Measurements from ENCODE around the gene AHNAK2. TPM values are rescaled to one million over a fixed set of nuclear protein-coding genes. Genes with fewer than 3 reads are reported as not detected.

Gene AHNAK2
- total and polyA plus RNA-seq, 3 experiments from 2014 or later: 0.04 TPM; not detected in 2

GRCh38 chr14:104900639-104901512, 77.3 kb downstream of the AHNAK2 start:
- Mint-ChIP-seq H3K27me3 (peaks cover 4 to 22% of the 10 kb centered on the region in 2 donors), H3K4me1 (peaks cover 0 to 6% (median 2%) of the 10 kb centered on the region in 3 donors), H3K9me3 (no peaks in the 10 kb centered on the region), H3K4me3 (no peak overlapping the region), H3K27ac (peak overlapping the region in 1 of 8 donors; percentile 46), H3K36me3 (no peaks in the 10 kb centered on the region)
- no peak overlapping the region for H3K4me3 ChIP-seq (ENCODE audit: low read length)
- H3K9me3 ChIP-seq (ENCODE audit: low read length): no peaks in the 10 kb centered on the region
- CTCF ChIA-PET: no interaction called here
- POLR2A ChIA-PET: no interaction called here
- no peaks in the 10 kb centered on the region for H3K4me1 ChIP-seq (ENCODE audit: insufficient read depth, low read length)
- H3K36me3 ChIP-seq (ENCODE audit: insufficient read depth, low read length): no peaks in the 10 kb centered on the region
- peaks cover 3% of the 10 kb centered on the region for H3K27me3 ChIP-seq (ENCODE audit: insufficient read depth, low read length, poor library complexity, severe bottlenecking)
- no peak overlapping the region for H3K27ac ChIP-seq (ENCODE audit: low read depth, low read length)
- no peak for DNase-seq

DNA sequence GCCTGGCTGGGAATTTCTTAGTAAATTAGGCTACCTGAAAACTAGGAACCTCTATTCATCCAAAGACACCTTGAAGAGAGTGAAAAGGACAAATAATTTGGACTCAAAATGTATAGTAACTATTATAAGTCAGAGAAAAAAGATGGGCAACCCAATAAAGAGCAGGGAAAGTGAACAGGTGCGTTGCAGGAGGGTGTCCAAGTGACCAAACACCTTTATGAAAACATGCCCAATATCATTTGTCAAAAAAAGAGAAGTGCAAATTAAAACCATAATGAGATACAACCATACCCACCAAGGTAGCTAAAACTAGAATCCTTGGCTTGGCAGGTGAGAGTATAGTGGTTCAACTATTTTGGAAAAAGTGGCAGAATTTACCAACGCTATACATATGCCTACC, 78.4 kb downstream of the AHNAK2 start:
- H3K27ac Mint-ChIP-seq: no peak overlapping the region
- Histone ChIP-seq H3K36me3 (ENCODE audit: insufficient read depth, low read length) (no peaks in the 10 kb centered on the region), H3K4me1 (ENCODE audit: insufficient read depth, low read length) (no peaks in the 10 kb centered on the region), H3K27me3 (ENCODE audit: insufficient read depth, low read length, poor library complexity, severe bottlenecking) (peaks cover 1% of the 10 kb centered on the region), H3K27ac (ENCODE audit: low read depth, low read length) (no peak overlapping the region), H3K4me3 (ENCODE audit: low read length) (no peak overlapping the region), H3K9me3 (ENCODE audit: low read length) (no peaks in the 10 kb centered on the region)
- H3K4me3 Mint-ChIP-seq: no peak overlapping the region
- H3K9me3 Mint-ChIP-seq: no peaks in the 10 kb centered on the region
- no peaks in the 10 kb centered on the region for H3K36me3 Mint-ChIP-seq
- H3K4me1 Mint-ChIP-seq: peaks cover 0 to 6% (median 2%) of the 10 kb centered on the region in 3 donors
- no peak for DNase-seq
- ChIA-PET POLR2A (no interaction called here), CTCF (no interaction called here)
- peaks cover 4 to 20% of the 10 kb centered on the region in 2 donors for H3K27me3 Mint-ChIP-seq

DNA sequence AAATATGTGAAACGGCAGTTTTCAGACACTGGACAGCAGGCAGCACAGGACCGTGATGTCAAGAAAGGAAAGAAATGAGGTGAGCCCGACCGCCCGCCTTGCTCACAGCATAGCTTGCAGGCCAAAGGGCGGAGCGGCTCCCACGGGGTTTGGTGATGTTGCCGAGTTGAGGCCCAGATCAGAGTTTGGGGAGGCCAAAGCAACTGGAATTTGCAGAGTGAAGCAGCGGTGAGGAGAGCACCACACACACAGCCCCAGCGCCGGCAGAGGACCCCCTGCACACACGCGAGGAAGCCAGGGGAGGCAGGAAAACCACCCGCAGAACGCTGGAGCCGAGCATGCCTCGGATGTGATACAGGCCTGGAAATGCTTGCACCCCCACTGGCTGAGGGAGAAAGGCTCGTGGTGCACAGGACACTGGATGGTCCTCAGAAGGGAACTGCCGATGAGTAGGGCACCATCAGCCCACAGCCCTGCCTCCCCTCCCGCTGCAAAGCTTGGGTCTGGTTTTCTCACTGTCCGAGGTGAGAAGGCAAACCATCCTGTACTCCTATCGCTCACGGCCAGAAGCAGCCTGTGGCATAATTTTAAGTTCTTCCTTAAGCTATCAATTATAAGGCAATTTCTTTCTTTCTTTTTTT, 79.2 kb downstream of the AHNAK2 start:
- POLR2A ChIA-PET: no interaction called here
- CTCF ChIA-PET: interaction anchor here (0.9 kb wide), 1 partner anchor 147 kb away, joined by 4 read pairs; no protein-coding TSS in a partner anchor
- Mint-ChIP-seq H3K27ac (no peak overlapping the region), H3K4me3 (no peak overlapping the region), H3K4me1 (peaks cover 0 to 6% (median 2%) of the 10 kb centered on the region in 3 donors), H3K9me3 (no peaks in the 10 kb centered on the region), H3K27me3 (peaks cover 0 to 12% of the 10 kb centered on the region in 2 donors), H3K36me3 (no peaks in the 10 kb centered on the region)
- Histone ChIP-seq H3K4me1 (ENCODE audit: insufficient read depth, low read length) (no peaks in the 10 kb centered on the region), H3K4me3 (ENCODE audit: low read length) (no peak overlapping the region), H3K9me3 (ENCODE audit: low read length) (no peaks in the 10 kb centered on the region), H3K36me3 (ENCODE audit: insufficient read depth, low read length) (no peaks in the 10 kb centered on the region), H3K27ac (ENCODE audit: low read depth, low read length) (no peak overlapping the region), H3K27me3 (ENCODE audit: insufficient read depth, low read length, poor library complexity, severe bottlenecking) (no peaks in the 10 kb centered on the region)
- DNase-seq: no peak

- no peaks in the 10 kb centered on the region for H3K36me3 ChIP-seq (ENCODE audit: insufficient read depth, low read length)
- Mint-ChIP-seq H3K36me3 (no peaks in the 10 kb centered on the region), H3K27ac (no peak overlapping the region), H3K27me3 (peaks cover 0 to 5% of the 10 kb centered on the region in 2 donors), H3K4me1 (peaks cover 0 to 6% (median 2%) of the 10 kb centered on the region in 3 donors), H3K4me3 (no peak overlapping the region), H3K9me3 (no peaks in the 10 kb centered on the region)
- no peaks in the 10 kb centered on the region for H3K9me3 ChIP-seq (ENCODE audit: low read length)
- no peaks in the 10 kb centered on the region for H3K4me1 ChIP-seq (ENCODE audit: insufficient read depth, low read length)
- H3K27me3 ChIP-seq (ENCODE audit: insufficient read depth, low read length, poor library complexity, severe bottlenecking): no peaks in the 10 kb centered on the region
- H3K4me3 ChIP-seq (ENCODE audit: low read length): no peak overlapping the region
- H3K27ac ChIP-seq (ENCODE audit: low read depth, low read length): no peak overlapping the region
- DNase-seq: no peak
- CTCF ChIA-PET: interaction anchor here (0.9 kb wide), 1 partner anchor 147 kb away, joined by 4 read pairs; no protein-coding TSS in a partner anchor
- POLR2A ChIA-PET: no interaction called here
These were observed 80.0 kb downstream of the AHNAK2 start for GRCh38 chr14:104898195-104898558.

DNA sequence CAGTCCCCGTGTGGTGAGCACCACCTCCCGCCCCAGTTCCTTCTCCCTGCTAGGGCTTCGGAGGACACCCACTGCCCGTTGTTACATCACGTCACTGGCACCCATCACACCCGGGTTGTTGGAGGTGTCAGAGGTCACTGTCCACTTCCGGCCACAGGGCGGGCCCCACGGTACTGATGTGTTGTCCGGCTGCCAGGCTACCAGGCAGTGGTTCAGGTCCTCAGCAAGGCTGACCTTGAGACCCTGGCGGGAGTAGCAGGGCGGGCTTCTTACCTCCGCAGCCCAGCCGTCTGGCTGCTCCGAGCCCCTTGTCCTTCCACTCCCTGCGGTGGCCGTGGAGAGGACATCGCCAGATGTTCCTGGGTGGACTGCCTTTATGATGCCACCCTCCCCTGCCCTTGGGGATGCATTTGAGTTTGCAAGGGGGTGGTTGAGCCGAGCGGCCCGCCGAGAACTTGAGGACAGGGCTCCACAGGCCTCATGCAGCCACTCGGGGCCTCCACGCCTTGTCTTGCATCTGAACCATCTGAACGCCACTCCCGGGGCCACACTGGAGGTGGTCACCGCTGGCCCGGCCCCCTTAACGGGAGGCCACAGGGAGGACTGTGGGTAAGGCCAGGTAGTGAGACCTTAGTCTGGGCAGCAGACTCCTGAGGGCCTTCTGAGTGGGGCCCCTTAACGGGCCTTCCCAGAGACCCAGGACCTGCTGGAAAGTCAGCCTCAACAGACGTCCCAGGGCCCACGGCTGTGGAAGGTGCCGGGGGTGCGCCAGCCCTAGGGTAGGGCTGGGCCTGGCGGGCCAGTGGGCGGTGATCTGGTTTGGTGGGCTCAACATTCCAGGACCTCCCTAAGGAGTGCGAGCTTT, 80.6 kb downstream of the AHNAK2 start:
- H3K4me1 Mint-ChIP-seq: peaks cover 0 to 6% (median 2%) of the 10 kb centered on the region in 3 donors
- H3K4me3 ChIP-seq (ENCODE audit: low read length): no peak overlapping the region
- CTCF ChIA-PET: interaction anchor here (1.1 to 2.0 kb wide), 2 partner anchors 11 to 26 kb away, joined by 3 to 4 read pairs; no protein-coding TSS in a partner anchor
- no peaks in the 10 kb centered on the region for H3K9me3 ChIP-seq (ENCODE audit: low read length)
- H3K27me3 ChIP-seq (ENCODE audit: insufficient read depth, low read length, poor library complexity, severe bottlenecking): no peaks in the 10 kb centered on the region
- H3K27ac ChIP-seq (ENCODE audit: low read depth, low read length): no peak overlapping the region
- no peaks in the 10 kb centered on the region for H3K36me3 ChIP-seq (ENCODE audit: insufficient read depth, low read length)
- POLR2A ChIA-PET: no interaction called here
- no peaks in the 10 kb centered on the region for H3K36me3 Mint-ChIP-seq
- H3K27me3 Mint-ChIP-seq: peaks cover 0 to 4% of the 10 kb centered on the region in 2 donors
- no peak overlapping the region for H3K27ac Mint-ChIP-seq
- no peak overlapping the region for H3K4me3 Mint-ChIP-seq
- DNase-seq: no peak
- H3K4me1 ChIP-seq (ENCODE audit: insufficient read depth, low read length): no peaks in the 10 kb centered on the region
- no peaks in the 10 kb centered on the region for H3K9me3 Mint-ChIP-seq

GRCh38 chr14:104895786-104896661, 82.2 kb downstream of the AHNAK2 start:
- H3K9me3 Mint-ChIP-seq: peaks cover 0 to 2% (median 0%) of the 10 kb centered on the region in 5 donors
- DNase-seq: no peak
- no peaks in the 10 kb centered on the region for H3K36me3 ChIP-seq (ENCODE audit: insufficient read depth, low read length)
- H3K4me1 Mint-ChIP-seq: peaks cover 0 to 4% (median 1%) of the 10 kb centered on the region in 3 donors
- no peaks in the 10 kb centered on the region for H3K4me1 ChIP-seq (ENCODE audit: insufficient read depth, low read length)
- no peak overlapping the region for H3K4me3 Mint-ChIP-seq
- ChIA-PET POLR2A (no interaction called here), CTCF (interaction anchor here (0.9 to 2.0 kb wide), 4 partner anchors 12 to 150 kb away, joined by 3 to 4 read pairs (median 3); no protein-coding TSS in a partner anchor)
- H3K27ac Mint-ChIP-seq: no peak overlapping the region
- no peaks in the 10 kb centered on the region for H3K36me3 Mint-ChIP-seq
- H3K27ac ChIP-seq (ENCODE audit: low read depth, low read length): no peak overlapping the region
- no peak overlapping the region for H3K4me3 ChIP-seq (ENCODE audit: low read length)
- peaks cover 0 to 4% of the 10 kb centered on the region in 2 donors for H3K27me3 Mint-ChIP-seq
- no peaks in the 10 kb centered on the region for H3K27me3 ChIP-seq (ENCODE audit: insufficient read depth, low read length, poor library complexity, severe bottlenecking)
- H3K9me3 ChIP-seq (ENCODE audit: low read length): no peaks in the 10 kb centered on the region

DNA sequence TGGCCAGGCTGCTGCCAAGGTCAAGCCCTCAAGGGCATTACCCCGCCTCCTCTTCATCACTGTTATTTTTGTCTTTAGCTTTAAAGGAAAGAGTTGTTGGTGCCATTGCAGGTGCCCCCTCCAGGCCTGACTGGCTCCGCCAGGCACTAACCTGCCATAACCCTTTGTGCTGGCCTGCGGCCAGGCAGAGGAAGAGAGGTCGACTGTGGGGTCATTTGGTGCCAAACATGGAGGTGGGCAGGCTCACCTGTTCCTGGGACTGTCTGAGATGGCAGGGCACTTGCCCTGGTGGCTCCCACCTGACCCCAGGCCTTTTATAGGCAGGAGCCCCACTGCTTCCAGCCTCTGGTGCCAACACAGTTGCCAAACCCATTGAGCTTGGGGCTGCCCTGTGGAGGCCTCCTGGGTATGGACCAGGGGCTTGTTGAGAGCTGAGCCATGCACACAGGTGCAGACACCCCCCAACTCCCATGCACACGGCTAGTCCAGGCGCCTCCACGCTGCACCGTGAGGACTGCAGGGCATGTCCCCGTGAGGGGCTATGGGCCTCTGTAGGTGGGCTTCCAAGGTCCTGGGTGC, 82.9 kb downstream of the AHNAK2 start:
- H3K36me3 Mint-ChIP-seq: no peaks in the 10 kb centered on the region
- Histone ChIP-seq H3K9me3 (ENCODE audit: low read length) (no peaks in the 10 kb centered on the region), H3K27ac (ENCODE audit: low read depth, low read length) (no peak overlapping the region), H3K4me3 (ENCODE audit: low read length) (no peak overlapping the region), H3K36me3 (ENCODE audit: insufficient read depth, low read length) (no peaks in the 10 kb centered on the region), H3K4me1 (ENCODE audit: insufficient read depth, low read length) (no peaks in the 10 kb centered on the region), H3K27me3 (ENCODE audit: insufficient read depth, low read length, poor library complexity, severe bottlenecking) (no peaks in the 10 kb centered on the region)
- peaks cover 0 to 2% (median 0%) of the 10 kb centered on the region in 5 donors for H3K9me3 Mint-ChIP-seq
- ChIA-PET CTCF (interaction anchor here (0.9 to 2.0 kb wide), 3 partner anchors 13 to 151 kb away, joined by 3 to 4 read pairs (median 3); no protein-coding TSS in a partner anchor), POLR2A (no interaction called here)
- H3K4me3 Mint-ChIP-seq: no peak overlapping the region
- no peak for DNase-seq
- H3K4me1 Mint-ChIP-seq: peaks cover 0 to 3% (median 0%) of the 10 kb centered on the region in 3 donors
- peaks cover 0 to 4% of the 10 kb centered on the region in 2 donors for H3K27me3 Mint-ChIP-seq
- H3K27ac Mint-ChIP-seq: no peak overlapping the region
